GM21723 (cell line): ENCODE measurements around the gene VTI1A.

ENCODE experiments used
- ATAC-seq: cut with Tn5 transposase; IDR thresholded peaks from one replicate; pipeline ENCODE4 v1.9.1; 2021; ENCODE audit warnings: mild to moderate bottlenecking, moderate library complexity; ENCODE audit not compliant: unreplicated experiment

The VTI1A gene

DNA sequence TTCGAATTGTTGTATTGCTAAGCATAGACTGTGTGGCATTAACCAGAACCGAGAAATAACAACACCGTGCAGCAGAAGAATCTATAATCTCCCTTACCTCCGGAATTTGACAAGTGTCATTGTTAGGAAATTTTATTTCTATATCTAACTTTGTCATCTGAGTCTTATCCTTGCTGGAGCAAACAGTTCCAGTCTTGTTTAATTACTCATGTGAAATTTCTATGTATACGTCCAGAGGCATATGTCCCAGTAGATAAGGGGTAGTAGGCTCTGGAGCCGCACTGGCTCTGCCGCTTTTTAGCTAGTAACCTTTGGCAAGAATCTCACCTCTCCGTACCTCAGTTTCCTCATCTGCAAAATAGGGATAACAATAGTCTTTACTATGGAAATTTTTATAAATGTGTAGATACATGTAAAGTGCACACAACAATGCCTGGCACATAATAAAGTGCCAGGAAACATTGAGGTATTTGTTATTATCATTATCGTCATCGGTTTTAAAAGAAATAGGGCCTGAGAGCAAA lies 228.6 kb downstream of the VTI1A start:
- no peak for ATAC-seq

DNA sequence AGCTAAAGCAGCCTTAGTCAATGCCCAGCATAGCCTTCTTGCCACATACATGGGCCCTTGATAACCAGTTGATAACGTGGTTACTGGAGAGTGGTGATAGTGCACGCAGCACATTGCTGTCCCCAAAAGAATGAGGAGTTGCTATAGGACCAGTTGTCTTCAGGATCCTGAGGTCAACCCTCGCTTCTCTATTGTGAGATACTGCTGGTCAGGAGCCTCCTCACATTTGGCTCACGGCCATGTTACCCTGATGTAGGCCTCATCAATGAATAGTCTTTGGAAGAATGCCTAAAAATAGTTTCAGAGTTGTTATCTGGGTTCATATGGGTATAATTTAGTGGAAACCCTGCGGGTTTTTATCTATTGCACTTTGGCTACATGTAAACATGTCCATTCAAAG lies 230.7 kb downstream of the VTI1A start:
- ATAC-seq: no peak

DNA sequence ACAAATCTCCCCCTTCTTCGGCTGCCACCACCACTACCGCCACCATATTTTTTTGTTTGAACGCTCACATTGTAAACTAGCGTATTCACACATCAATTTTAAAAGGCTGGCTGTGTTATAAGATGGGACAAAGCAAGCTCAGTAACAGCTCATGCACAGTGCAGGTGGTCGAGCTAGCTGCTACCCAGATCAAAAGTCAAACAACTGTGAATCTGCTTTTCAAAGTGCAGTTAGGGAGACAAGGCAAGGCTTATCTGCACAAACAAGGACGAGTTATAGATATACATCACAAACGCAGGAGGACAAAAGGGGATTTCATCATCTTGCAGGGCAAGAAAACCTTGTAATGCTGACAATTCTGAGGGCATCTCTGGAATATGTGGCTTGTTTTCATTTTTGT lies 231.6 kb downstream of the VTI1A start:
- ATAC-seq: no peak

DNA sequence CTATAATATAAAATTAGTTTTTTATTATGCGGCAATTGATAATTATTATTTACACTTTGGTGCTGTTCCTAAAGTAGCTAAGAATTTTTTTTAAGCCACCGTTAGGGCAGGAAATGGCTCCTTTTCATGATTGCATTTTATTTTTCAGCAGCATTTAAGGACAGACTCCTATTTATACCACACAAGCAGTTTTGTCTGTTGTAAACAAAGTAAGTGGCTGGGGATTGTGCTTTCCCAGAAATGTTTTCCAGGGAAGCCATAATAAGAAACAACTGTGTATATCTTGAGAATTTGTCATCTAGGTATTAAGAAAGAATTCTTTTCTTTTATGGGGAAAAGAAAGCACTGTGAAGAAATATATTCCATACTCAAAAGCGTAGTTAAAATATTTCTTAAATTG lies 232.0 kb downstream of the VTI1A start:
- no peak for ATAC-seq

DNA sequence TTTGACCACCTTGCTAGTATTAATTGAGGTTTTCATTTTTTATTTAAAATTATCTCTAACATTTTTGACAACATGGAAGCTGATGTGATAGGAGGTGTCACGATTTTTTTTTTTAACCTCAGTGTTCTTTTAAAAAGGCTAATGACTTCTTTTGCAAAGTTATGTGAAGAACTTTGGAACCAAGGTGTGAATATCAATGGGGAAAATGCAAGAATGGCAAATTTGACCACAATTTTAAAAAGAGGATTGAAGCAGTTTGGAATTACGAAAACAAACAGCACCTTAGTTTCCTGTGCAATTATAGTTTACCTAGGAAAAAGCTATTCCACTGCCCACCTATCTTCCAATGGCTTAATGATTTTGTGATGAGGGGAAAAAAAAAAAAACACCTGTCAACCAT lies 232.4 kb downstream of the VTI1A start:
- ATAC-seq: no peak

DNA sequence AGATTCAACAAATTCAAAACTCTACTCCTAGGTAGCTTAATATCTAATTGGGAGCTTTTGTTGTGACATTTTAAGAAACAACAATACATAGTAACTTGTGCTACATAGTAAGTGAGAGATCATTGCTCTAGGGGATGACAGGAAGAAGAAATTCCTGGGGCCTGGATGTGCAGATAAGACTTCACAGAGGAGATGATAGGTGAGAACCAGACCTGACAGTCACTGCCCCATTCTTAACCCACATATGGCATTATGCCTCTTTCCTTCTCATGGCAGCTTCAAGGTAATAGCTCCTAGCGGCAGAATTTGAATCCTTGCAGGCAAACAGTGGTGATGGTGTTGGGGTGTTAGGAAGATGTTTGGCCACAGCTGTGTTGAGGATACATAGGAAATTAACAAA lies 233.6 kb downstream of the VTI1A start:
- ATAC-seq: no peak

DNA sequence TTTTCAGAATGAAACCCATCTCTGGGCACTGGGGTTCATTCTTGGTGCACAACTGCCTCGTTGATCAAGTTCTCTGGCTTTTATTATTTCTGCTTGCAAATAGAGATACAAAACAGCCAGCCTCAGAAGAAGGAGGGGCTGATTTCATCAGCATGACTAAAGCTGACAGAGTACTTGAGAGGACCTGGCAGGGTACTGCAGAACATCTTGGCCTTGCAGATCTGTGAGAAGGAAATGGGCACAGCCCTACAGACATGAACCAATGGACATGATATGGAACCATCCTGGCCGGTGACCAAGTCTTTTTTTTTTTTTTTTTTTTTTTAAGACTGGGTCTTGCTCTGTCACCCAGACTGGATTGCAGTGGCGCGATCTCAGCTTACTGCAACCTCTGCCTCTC lies 240.6 kb downstream of the VTI1A start:
- ATAC-seq: no peak

DNA sequence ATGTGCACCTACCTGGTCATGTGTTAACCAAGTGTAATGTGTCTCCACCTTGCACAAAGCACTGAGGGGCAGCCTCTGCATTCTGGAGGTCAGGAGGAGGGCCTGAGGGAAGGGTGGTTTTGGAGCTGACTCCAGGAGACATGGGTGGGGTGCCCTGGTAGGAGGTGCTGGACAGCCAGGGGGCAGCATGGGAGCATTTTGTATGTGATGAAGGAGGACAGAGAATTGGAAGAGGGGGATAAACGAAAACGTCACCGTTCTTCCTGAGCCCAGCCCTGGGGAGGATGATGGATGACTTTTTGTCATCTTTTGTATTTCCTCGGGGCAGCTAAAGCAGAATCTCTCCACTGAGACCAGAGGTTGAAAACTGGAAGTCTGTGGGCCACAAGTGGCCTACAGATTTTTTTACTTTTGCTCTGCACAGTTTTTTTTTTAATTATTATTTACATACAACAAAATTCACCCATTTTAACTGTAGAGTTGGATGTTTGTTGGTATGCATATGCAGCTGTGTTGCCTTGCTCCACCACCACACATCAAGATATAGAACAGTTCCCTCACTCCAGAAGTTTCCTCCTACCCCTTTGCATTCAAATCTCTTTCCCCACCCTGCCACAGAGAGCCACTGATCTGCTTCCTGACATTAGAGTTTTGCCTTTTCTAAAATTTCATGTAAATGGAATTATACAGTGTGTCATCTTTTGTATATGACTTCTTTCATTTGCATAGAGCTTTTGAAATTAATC lies 242.5 kb downstream of the VTI1A start:
- ATAC-seq: no peak

DNA sequence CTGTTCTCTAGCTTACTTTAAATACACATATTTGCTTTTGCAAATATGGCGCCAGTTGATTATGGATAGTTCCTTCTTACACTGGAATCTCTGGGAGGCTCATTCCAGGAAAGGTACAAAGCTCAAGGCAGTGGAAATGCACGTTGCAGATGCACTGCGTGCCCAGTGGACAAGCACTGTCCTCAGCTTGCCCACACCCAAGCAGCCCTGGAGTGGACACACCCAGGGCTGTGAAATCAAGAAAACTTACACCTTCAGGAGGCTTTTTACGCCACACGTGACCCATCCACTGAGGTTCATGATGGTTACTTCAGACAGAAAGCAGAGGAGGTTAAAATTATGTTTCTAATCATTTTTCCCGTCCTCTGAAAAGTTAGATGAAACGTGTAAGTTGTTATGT lies 248.5 kb downstream of the VTI1A start:
- ATAC-seq: no peak

DNA sequence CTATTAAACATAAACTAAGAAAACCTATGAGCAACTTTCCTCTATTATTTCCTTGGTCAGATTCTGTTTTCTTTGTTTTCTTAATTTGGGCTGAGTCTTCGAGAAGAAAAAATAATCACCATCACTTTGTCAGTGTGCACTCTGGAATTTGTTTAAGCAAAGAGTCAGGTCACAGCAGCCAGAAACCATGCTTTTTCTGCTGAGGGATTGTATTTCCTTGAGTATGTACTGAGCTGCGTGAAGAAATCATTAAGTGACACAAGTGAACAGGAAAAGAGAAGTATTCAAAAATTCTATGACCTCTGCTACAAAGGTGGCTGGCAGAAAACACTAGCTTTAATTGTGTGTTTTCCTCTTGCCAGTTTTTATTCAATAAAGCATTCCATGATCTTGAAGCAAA lies 249.6 kb downstream of the VTI1A start:
- ATAC-seq: no peak

DNA sequence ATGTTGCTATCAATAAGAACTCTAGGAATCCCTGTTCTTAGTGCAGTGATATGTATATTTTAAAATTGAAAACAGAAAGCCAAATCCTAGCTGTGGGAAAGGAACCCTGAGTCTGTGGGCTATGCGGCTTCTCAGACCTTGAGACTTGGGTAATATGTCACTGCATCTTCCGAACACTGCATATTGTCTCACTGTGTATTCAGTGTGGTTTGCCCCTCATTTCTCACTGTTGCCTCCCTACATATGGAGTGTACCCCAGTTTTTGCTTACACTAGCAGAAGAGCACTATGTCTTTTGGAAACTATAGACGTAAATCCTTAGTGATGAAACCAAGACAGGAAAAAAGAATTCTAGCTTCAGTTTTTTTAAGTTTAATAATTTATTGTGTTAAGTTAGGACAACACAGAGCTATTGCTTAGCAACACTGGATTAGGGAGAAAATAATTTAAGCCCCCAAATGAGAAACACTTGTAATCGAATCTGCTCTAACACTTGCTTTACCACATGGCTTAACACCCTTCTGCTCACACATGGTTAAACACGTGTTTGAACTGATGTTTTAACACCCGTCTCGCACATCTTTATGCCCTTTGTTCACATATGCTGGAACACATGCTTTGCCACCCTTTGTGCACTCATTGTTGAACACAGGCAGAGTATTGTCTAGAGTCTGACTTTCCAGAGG lies 251.3 kb downstream of the VTI1A start:
- no peak for ATAC-seq

DNA sequence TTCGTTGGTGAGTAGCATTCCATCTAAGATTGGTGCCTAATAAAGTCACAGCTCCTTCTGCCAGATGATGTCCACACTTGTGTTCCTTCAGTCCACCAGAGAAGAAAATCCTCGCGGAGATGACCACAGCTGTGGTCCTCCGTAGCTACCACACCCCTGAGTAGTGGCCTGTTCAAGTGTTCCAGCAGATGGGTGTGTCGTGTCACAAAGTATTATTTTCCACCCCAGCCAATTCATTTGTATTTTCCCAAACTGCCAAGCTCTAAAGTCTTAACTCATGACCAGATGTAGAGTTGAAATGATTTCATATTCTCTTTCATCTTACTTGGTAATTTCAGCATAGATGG lies 251.8 kb downstream of the VTI1A start:
- no peak for ATAC-seq

DNA sequence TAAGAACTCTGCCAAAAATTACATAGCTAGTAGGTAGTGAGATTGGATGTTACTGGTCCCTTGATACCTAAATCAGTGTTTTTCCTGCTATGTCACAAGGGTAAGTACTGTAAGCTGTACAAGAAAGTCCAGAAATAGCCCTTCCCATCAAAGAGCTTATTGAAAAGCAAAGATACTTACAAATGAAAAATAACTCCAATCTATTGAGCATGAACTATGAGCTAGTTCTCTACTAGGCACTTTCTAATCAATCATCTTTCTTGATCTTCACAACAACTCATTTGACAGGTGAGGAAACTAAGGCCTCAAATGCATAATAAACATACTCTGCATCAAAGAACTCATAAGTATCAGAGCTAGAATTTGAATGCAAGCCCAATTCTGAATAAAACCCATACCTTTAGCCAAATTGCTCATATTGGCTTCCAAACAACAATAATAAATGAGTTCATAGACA lies 253.2 kb downstream of the VTI1A start:
- ATAC-seq: no peak

DNA sequence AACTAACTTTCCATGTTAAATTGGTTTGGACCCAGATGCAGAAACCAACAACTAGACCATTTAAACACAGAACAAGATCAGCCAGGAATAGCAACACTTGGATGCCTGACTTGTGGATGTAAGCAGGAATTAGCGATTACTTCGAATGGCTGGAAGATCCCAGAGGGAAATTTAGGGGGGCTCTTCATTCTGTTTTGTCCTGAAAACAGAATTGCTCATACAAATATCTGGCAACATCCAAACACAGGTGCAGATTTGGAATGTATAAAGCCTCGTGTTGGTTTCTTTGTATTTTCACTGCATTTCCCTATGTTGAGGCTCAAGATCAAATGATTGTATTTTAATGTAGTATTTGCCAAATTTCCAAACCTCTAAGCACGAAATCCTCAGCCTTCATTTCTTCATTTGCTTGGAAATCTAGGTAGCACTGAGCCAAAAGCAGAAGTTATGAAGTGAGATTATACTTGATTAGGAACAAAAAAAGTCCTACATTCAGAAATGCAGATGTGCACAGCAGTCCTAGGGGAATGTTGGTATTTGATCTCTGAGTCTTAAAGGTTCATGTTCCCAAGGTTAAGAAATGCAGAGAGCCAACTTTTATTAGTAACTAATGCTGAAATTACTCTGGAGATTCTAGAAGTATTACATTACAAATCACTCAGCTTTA lies 254.3 kb downstream of the VTI1A start:
- ATAC-seq: no peak

DNA sequence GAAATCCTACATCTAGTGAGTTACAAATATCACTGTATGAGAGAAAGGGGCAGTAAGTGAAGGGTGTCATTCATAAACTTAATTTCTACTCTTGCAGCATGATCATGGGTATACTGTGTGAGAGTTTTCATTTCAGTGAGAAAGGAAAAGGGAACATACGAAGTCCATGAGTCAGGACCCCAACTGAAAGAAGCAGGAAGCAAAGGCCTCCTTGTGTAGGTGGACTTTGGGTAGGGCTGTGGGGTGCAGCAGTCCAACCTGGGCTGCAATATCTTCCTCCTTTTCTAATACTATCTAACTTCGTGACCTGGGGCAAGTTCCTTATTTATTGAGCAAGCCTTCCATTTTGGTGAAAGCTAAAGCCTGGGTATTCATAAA lies 254.9 kb downstream of the VTI1A start:
- no peak for ATAC-seq

DNA sequence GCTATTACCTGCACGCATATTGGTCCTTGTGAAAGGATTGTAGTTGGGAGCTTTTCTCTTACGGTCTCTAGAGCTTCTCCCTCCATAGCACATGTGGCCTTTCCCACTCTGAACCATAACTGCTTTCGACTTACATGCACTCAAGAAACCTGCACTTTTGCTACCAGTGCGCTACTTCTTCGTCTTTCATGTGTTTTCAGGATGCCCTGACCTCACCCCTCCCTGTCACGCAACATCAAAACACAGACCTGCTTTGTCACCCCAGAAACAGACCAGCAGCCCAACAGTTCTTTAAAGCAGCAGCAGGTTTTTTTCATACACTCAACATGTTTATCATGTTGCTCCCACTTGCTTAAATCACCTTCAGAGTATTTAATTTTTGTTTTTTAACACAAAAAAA lies 259.6 kb downstream of the VTI1A start:
- no peak for ATAC-seq

DNA sequence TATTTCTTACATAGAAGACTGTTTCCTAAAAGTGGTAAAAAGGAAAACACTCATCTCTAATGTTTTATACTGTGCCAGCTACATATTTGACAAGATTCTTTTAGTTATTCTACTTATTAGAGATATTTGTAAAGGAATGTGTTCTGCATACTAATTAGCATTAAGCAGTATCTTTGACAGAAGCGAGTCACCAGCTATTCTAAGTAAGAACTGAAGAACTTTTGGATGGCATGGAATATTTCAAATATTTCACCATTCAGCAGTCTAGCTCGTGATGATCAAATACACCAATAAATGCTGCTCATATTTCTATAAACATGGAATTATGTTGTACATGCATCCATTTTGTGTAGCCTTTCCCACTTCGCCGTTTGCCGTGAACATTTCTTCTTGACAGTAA lies 261.4 kb downstream of the VTI1A start:
- ATAC-seq: no peak

DNA sequence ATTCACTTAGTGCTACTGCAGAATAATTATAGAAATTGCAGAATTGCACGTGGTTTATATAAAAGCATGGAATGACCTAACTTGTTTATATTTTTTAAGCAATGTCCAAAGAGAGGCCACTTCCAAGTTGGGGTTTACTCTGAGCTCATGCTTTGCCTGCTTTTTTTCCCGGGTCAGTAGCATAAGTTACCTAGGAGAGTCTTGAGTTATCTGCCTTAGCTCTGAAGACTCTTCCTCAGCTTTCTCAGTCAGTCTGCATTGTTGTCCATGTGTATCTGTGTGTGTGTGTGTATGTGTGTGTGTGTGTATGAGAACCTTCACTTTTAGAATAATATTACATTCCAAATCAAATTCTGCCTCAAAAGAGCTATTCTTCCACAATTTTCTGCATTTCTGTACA lies 263.5 kb downstream of the VTI1A start:
- no peak for ATAC-seq

DNA sequence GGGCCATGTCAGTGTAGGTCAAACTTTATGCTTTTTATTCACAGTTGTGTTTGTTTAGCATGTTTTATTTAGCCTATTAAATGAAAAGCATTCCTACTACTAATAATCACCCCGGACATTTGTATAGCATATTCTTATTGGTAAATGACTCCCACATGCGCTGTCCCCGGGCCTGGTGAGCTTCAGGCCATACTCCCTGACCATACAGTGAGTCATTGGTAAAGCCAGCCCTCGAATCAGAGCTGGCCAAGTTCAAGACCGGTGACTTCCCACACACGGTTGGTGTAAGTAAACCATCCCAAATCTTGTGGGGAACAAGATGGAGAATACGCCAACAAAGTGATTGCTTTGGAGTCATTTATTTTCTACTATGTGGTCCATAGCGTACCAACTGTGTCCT lies 264.4 kb downstream of the VTI1A start:
- no peak for ATAC-seq

DNA sequence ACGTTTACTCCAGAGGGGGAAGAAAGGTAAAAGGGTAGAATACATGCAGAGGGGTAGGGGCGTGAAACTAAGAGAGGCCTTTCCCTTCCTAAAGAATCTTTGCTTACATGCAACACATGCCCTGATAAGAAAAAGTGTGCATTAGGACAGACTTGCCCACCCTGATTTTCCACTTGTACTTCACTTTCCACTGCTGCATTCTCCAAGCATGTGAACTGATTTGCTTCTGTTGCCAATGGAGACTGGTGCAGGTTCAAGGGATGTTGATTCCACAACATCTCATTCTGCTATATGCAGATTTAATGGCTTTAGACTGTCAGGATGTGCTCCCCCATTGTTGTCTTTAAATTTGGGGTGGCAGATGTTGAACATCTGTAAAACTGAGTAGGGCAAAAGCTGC lies 265.5 kb downstream of the VTI1A start:
- no peak for ATAC-seq

DNA sequence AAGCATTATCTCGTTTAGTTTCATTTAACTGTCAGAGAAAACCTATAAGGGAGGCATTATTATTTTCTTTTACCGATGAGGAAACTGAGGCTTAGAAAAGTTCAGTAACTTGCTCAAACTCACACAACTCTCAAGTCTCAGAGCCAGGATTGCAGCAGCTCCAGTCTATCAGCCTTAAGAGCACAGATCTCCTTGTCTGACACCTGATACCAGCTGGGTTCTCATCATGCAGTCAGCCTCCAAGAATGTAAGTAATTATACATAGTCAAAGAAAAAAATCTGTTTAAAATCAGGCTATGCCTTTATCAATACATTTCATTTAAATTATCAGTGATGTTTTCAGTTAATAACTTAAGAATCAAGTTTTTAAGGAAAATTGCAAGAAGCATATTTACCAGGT lies 266.4 kb downstream of the VTI1A start:
- no peak for ATAC-seq

DNA sequence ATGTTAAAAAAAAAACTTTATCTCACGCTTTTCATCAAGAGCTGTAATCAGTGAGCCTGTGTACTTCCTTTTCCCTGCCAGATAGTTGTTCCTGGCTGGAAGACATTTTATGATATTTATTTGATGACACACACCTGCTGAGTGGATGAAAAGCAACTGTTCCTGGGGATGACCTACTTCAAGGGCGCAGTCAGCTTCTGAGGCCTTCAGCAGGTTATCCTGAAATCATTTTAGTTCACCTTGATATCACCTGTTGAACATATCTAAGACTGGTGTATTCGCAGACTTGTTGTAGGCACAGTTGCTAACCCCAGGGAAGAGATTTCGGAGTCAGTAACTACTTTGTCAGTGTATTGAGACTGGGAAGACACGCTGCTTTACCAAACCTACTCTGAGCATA lies 268.6 kb downstream of the VTI1A start:
- ATAC-seq: no peak
